Activated CD4-positive, alpha-beta T cell treated with anti-CD3 and anti-CD28 coated beads, Interleukin-2, amount 10 ng/mL, durations not matched to agents 7 days and 5 days (primary cell): ENCODE measurements around the gene GALNT2. TPM values are rescaled to one million over a fixed set of nuclear protein-coding genes. Genes with fewer than 3 reads are reported as not detected.

Experiments
- CTCF ChIA-PET: fragments of 350-600 bp; sonication (Branson Sonifier 250); formaldehyde crosslinking; loops from one replicate; lab custom pipeline; 2021; ENCODE audit warnings: antibody characterized with exemption; lab: Charles Lee
- POLR2A ChIA-PET: fragments of 350-600 bp; sonication (Branson Sonifier 250); formaldehyde crosslinking; loops from one replicate; lab custom pipeline; 2021; ENCODE audit warnings: antibody characterized with exemption; lab: Charles Lee
- DNase-seq: peaks from one replicate; pipeline ENCODE4 v3.0.0-alpha.2; 2020
- H3K27ac Mint-ChIP-seq: one replicate; pipeline ENCODE4 v1.8.0; 2021; ENCODE audit warnings: mild to moderate bottlenecking, moderate library complexity, mixed read lengths
- H3K27me3 Mint-ChIP-seq: one replicate; pipeline ENCODE4 v1.8.0; 2021; ENCODE audit warnings: mixed read lengths
- H3K36me3 Mint-ChIP-seq: one replicate; pipeline ENCODE4 v1.8.0; 2021; ENCODE audit warnings: low read depth, mixed read lengths
- H3K4me1 Mint-ChIP-seq: one replicate; pipeline ENCODE4 v1.8.0; 2021; ENCODE audit warnings: mixed read lengths
- H3K4me3 Mint-ChIP-seq: one replicate; pipeline ENCODE4 v1.8.0; 2021; ENCODE audit warnings: mild to moderate bottlenecking, moderate library complexity, mixed read lengths
- H3K9me3 Mint-ChIP-seq: one replicate; pipeline ENCODE4 v1.8.0; 2021; ENCODE audit warnings: mixed read lengths
- total RNA-seq, 2 experiments: library from RNA; stranded (reverse); gene quantifications; one replicate each; pipeline ENCODE4 v1.2.3, GENCODE V29; 2021

GALNT2 gene
- total RNA-seq, 2 experiments from 2014 or later = 22.7 to 28.4 TPM

DNA sequence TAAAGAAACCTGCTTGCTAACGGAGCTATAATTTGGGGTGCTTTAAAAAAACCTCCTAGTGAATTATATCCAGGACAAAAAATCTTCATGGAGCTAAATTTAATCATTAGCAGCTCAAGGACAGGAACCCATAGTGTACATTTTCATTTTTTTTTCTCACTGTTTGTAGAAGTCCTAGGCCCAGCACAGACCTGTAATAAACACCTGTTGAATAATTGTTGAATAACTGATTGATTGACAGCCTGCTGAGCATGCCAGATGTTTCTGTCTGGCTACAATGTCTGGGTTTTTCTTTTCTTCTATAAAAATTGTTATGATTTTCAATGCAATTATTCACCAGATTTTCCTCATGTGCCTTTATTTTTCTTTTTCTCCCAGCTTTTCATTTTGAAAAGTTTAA, 10.9 kb upstream of the GALNT2 start:
- ChIA-PET CTCF (interaction anchor here (1.3 kb wide), 1 partner anchor 25 kb away, joined by 3 read pairs; no protein-coding TSS in a partner anchor), POLR2A (no interaction called here)
- H3K27ac Mint-ChIP-seq = no peak overlapping the region
- no peak overlapping the region for H3K4me3 Mint-ChIP-seq
- peaks cover 2% of the 10 kb centered on the region for H3K36me3 Mint-ChIP-seq
- peaks cover 4% of the 10 kb centered on the region for H3K4me1 Mint-ChIP-seq
- no peak for DNase-seq
- H3K27me3 Mint-ChIP-seq = peaks cover 15% of the 10 kb centered on the region
- H3K9me3 Mint-ChIP-seq = peaks cover 11% of the 10 kb centered on the region

- POLR2A ChIA-PET = no interaction called here
- H3K36me3 Mint-ChIP-seq = peaks cover 2% of the 10 kb centered on the region
- CTCF ChIA-PET = no interaction called here
These were observed 9.9 kb upstream of the GALNT2 start for GRCh38 chr1:230057100-230057499.

GRCh38 chr1:230057681-230058565, 9.1 kb upstream of the GALNT2 start:
- H3K4me3 Mint-ChIP-seq = no peak overlapping the region

More at GRCh38 chr1:230057100-230057499, 9.9 kb upstream of the GALNT2 start:
- H3K9me3 Mint-ChIP-seq = peaks cover 12% of the 10 kb centered on the region
- DNase-seq = no peak
- H3K4me3 Mint-ChIP-seq = no peak overlapping the region
- no peak overlapping the region for H3K27ac Mint-ChIP-seq
- H3K27me3 Mint-ChIP-seq = peaks cover 17% of the 10 kb centered on the region
- no peaks in the 10 kb centered on the region for H3K4me1 Mint-ChIP-seq

DNA sequence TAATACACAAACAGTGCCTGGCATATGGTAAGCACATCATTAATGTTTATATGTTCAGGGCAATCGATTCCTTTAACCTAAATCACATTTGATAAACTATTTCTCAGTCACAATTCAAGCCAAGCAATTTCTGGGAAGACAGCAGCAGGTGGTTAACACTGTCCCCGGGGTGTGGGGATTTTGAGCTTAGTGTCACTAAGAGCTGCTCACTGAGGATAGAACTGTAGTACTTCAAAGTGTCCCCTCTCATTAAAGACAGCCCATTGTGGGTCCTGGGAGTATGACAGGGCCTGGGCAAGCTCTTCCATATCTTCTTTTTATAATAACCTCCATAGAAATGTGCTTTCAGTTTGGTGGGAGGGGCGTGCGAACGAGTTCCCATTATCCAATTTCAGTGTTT, 8.4 kb upstream of the GALNT2 start:
- Mint-ChIP-seq H3K9me3 (peaks cover 12% of the 10 kb centered on the region), H3K4me1 (no peaks in the 10 kb centered on the region), H3K36me3 (peaks cover 2% of the 10 kb centered on the region), H3K27ac (no peak overlapping the region), H3K27me3 (peaks cover 19% of the 10 kb centered on the region), H3K4me3 (no peak overlapping the region)
- CTCF ChIA-PET = interaction anchor here (1.7 kb wide), 1 partner anchor 11 kb away, joined by 3 read pairs; no protein-coding TSS in a partner anchor
- POLR2A ChIA-PET = no interaction called here
- DNase-seq = no peak

More at GRCh38 chr1:230057681-230058565, 9.1 kb upstream of the GALNT2 start:
- Mint-ChIP-seq H3K27me3 (peaks cover 19% of the 10 kb centered on the region), H3K4me1 (no peaks in the 10 kb centered on the region), H3K36me3 (peaks cover 2% of the 10 kb centered on the region), H3K9me3 (peaks cover 12% of the 10 kb centered on the region), H3K27ac (no peak overlapping the region)
- ChIA-PET CTCF (interaction anchor here (1.7 kb wide), 1 partner anchor 12 kb away, joined by 3 read pairs; no protein-coding TSS in a partner anchor), POLR2A (no interaction called here)
- DNase-seq = no peak

- peaks cover 15% of the 10 kb centered on the region for H3K4me1 Mint-ChIP-seq
- H3K9me3 Mint-ChIP-seq = peaks cover 16% of the 10 kb centered on the region
- ChIA-PET POLR2A (no interaction called here), CTCF (interaction anchor here (0.6 to 1.2 kb wide), 2 partner anchors 16 to 879 kb away, joined by 3 read pairs; no protein-coding TSS in a partner anchor)
- no peak overlapping the region for H3K27ac Mint-ChIP-seq
- H3K36me3 Mint-ChIP-seq = peaks cover 2% of the 10 kb centered on the region
- DNase-seq = no peak
- H3K27me3 Mint-ChIP-seq = peaks cover 17% of the 10 kb centered on the region
- H3K4me3 Mint-ChIP-seq = no peak overlapping the region
These were observed 5.2 kb upstream of the GALNT2 start for GRCh38 chr1:230061801-230062200.

- no peak overlapping the region for H3K27ac Mint-ChIP-seq
These were observed 4.5 kb upstream of the GALNT2 start for GRCh38 chr1:230062521-230062920.

DNA sequence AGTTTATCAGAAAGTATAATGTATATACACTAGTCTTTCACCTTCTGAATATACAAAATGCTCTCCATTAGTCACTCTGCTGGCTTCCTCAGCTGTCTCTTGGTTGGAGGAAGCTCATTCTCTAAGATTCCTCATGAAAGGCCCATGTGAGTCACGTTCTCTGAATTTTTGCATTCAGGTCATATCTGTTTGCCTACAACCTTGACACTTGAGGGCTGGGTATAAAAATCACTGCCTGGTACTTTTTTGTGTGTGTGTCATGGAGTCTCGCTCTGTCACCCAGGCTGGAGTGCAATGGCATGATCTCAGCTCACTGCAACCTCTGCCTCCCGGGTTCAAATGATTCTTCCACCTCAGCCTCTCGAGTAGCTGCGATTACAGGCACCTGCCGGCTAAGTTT, 2.8 kb upstream of the GALNT2 start:
- no peak overlapping the region for H3K27ac Mint-ChIP-seq
- peaks cover 6% of the 10 kb centered on the region for H3K36me3 Mint-ChIP-seq
- no peak for DNase-seq
- no peak overlapping the region for H3K4me3 Mint-ChIP-seq
- H3K27me3 Mint-ChIP-seq = peaks cover 15% of the 10 kb centered on the region
- ChIA-PET POLR2A (no interaction called here), CTCF (interaction anchor here (0.6 kb wide), 1 partner anchor 760 kb away, joined by 3 read pairs; no protein-coding TSS in a partner anchor)
- H3K4me1 Mint-ChIP-seq = peaks cover 25% of the 10 kb centered on the region
- H3K9me3 Mint-ChIP-seq = peaks cover 16% of the 10 kb centered on the region

More at GRCh38 chr1:230062521-230062920, 4.5 kb upstream of the GALNT2 start:
- Mint-ChIP-seq H3K27me3 (peaks cover 15% of the 10 kb centered on the region), H3K4me3 (no peak overlapping the region), H3K36me3 (peaks cover 2% of the 10 kb centered on the region), H3K9me3 (peaks cover 16% of the 10 kb centered on the region), H3K4me1 (peaks cover 15% of the 10 kb centered on the region)
- ChIA-PET POLR2A (no interaction called here), CTCF (no interaction called here)
- no peak for DNase-seq

DNA sequence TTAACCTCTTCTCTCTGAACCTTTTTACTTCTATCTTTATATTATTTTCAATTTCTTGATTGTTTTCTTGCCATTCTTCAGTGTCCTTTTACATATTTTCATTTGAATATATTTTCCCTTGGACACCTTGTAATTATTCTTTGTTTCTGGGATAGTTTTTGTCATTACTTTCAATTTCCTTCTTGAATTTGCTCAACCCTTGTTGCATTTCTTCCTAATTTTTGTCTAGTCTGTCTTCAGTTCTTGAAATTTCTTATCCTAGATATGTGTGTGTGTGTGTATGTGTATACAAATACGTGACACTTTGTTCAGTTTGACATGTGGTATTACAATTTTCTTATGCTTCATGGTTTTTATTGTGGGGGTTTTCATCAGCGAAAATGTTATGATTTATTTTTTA, 1.9 kb upstream of the GALNT2 start:
- Mint-ChIP-seq H3K27me3 (peaks cover 9% of the 10 kb centered on the region), H3K4me3 (peak overlapping the region; percentile 27), H3K27ac (no peak overlapping the region), H3K36me3 (peaks cover 6% of the 10 kb centered on the region), H3K4me1 (peaks cover 33% of the 10 kb centered on the region), H3K9me3 (peaks cover 16% of the 10 kb centered on the region)
- ChIA-PET CTCF (no interaction called here), POLR2A (no interaction called here)
- DNase-seq = no peak

DNA sequence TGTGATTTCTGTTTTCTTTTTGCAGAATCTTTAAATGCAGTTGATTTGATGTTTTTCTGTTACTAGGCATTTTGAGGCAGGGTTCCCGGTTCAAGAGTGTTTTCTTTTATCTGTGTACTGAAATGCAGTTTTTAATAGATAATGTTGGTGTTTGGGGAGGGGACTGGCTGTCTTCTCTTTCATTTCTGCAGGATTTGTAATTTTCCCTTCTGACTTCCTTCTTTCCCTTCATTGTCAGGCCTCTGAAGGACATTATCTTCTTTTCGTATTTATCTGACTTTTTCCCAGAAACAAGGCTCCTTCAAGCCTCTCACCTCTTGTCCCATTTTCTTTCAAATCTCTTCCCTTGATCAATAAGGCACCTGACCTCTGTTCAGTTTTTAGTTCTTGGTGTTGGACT, 1.5 kb upstream of the GALNT2 start:
- Mint-ChIP-seq H3K36me3 (peaks cover 6% of the 10 kb centered on the region), H3K4me1 (peaks cover 37% of the 10 kb centered on the region), H3K4me3 (peak overlapping the region; percentile 86), H3K27ac (no peak overlapping the region), H3K27me3 (peaks cover 8% of the 10 kb centered on the region), H3K9me3 (peaks cover 16% of the 10 kb centered on the region)
- DNase-seq = no peak
- ChIA-PET POLR2A (no interaction called here), CTCF (no interaction called here)

DNA sequence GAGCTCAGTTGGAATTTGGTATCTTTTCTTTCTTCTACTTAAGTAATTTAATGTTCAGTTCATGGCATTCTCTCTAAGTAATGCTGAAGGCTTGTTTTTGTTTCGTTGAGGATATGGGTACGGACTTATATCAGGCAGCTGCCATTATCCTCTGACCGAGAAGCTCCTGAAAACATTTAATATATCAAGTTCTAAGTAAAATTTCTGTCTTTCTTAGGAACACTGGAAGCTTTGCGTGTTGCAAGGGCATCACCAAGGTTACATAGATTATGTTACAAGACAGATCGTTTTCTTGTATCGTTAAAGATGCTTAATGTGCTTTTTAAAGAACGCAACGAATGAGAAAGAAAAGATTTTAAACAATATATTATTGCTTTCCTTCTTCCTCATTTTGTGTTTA, 1.0 kb upstream of the GALNT2 start:
- CTCF ChIA-PET = no interaction called here
- Mint-ChIP-seq H3K4me3 (peak overlapping the region; percentile 86), H3K27ac (peak overlapping the region; percentile 95), H3K9me3 (peaks cover 14% of the 10 kb centered on the region), H3K27me3 (peaks cover 4% of the 10 kb centered on the region), H3K36me3 (peaks cover 4% of the 10 kb centered on the region), H3K4me1 (peaks cover 42% of the 10 kb centered on the region)
- no peak for DNase-seq
- POLR2A ChIA-PET = no interaction called here

- ChIA-PET POLR2A (interaction anchor here (0.6 kb wide), 2 partner anchors 355 to 1328 kb away, joined by 3 to 6 read pairs; no protein-coding TSS in a partner anchor), CTCF (no interaction called here)
- peaks cover 4% of the 10 kb centered on the region for H3K36me3 Mint-ChIP-seq
- peaks cover 7% of the 10 kb centered on the region for H3K9me3 Mint-ChIP-seq
- DNase-seq = no peak
- peaks cover under 1% of the 10 kb centered on the region for H3K27me3 Mint-ChIP-seq
- peaks cover 47% of the 10 kb centered on the region for H3K4me1 Mint-ChIP-seq
- peak overlapping the region; percentile 87 for H3K27ac Mint-ChIP-seq
- H3K4me3 Mint-ChIP-seq = peak overlapping the region; percentile 87
These were observed 407 bp downstream of the GALNT2 start for GRCh38 chr1:230067419-230067870.

DNA sequence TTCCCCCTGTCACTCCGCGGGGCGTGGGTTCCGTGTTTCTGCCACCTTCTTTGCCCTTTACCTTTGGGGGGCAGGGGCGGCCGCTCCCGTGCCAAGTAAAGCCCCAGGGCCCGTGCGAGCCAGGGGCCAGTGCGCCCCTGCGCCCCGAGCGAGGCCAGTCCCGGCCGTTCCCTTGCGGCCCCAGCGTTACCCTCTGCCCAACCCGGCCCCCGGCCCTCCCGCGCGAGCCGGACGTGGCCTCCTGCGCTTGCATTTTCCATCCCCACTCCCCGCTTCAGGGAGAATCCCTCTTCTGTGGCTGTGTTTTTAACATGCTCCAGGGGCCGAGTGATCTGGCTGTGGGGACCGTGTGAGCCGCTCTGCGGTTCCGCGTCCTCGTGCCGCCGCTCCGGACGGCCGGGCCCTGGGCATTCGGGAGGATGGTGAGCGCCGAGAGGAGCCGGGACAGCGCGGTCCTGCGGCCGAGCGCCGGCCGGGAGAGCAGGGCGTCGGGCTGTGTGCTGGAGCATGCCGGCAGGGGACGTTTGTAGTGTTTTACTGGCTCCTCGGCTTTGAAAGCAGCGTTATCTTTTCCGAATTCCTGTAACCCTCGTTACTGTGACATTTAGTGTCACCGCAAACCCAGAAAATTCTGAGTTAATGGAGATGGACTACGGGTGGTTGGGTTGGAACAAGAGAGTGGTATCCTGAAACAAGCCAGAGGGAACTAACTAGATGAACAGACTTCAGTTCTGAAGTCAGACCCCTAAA, 1.0 kb downstream of the GALNT2 start:
- Mint-ChIP-seq H3K4me1 (peaks cover 50% of the 10 kb centered on the region), H3K36me3 (peaks cover 4% of the 10 kb centered on the region), H3K9me3 (peaks cover 4% of the 10 kb centered on the region), H3K4me3 (peak overlapping the region; percentile 87), H3K27ac (peak overlapping the region; percentile 87), H3K27me3 (no peaks in the 10 kb centered on the region)
- peak; percentile 30 for DNase-seq
- POLR2A ChIA-PET = no interaction called here
- CTCF ChIA-PET = no interaction called here
